Testis (tissue), 3 donors: ENCODE results near the gene ELANE. TPM values are rescaled to one million over a fixed set of nuclear protein-coding genes. Genes with fewer than 3 reads are reported as not detected.
A peak's percentile ranks its signal among the peaks of the same experiment; 100 is the strongest.

ENCODE experiments used
- DNase-seq: peaks from one replicate; pipeline ENCODE4 v3.0.0-alpha.2; 2019
- H3K27ac ChIP-seq, 2 donors: fragments of 200-600 bp; sonication (generic); one replicate each; pipeline ENCODE4 v1.5.1; 2019
- H3K27me3 ChIP-seq: fragments of 200-600 bp; sonication (generic); one replicate; pipeline ENCODE4 v1.5.1; 2019
- H3K36me3 ChIP-seq: fragments of 200-600 bp; sonication (generic); one replicate; pipeline ENCODE4 v1.5.1; 2017; ENCODE audit warnings: low read depth; ENCODE audit errors: missing control alignments
- H3K4me1 ChIP-seq: fragments of 200-600 bp; sonication (generic); one replicate; pipeline ENCODE4 v1.5.1; 2019
- H3K4me3 ChIP-seq, 2 donors: fragments of 200-600 bp; sonication (generic); one replicate each; pipeline ENCODE4 v1.5.1; 2017 to 2019
- H3K9me3 ChIP-seq: fragments of 200-600 bp; sonication (generic); one replicate; pipeline ENCODE4 v1.5.1; 2017
- CTCF ChIP-seq, 3 experiments: fragments of 450-650 bp in 2 of 3; fragments of 200-600 bp in 1 of 3; sonication (generic) in 1 of 3; IDR thresholded peaks; one replicate each; pipeline ENCODE4 v1.5.1; 2016 to 2019; ENCODE audit warnings: antibody characterized with exemption in 3 of 3, mild to moderate bottlenecking in 2 of 3, moderate library complexity in 1 of 3
- POLR2A ChIP-seq: fragments of 450-650 bp; IDR thresholded peaks from one replicate; pipeline ENCODE4 v1.6.1; 2017; ENCODE audit warnings: antibody characterized with exemption, mild to moderate bottlenecking, moderate library complexity
- WGBS, 2 donors: methylation state at CpG; one replicate each; pipeline ENCODE4 v1.1.5; 2018; 5-methylcytosine and 5-hydroxymethylcytosine counted together
- intact Hi-C: fragments of 100-400 bp; cut with DNase I; formaldehyde crosslinking; loops from one replicate; pipeline ENCODE4 v1.15.1; 2023; ENCODE audit warnings: low total_unique reads
- polyA plus RNA-seq: library from polyadenylated mRNA; stranded (reverse); fragments of 350-450 nt; fragmentation: Illumina TruSeq; extraction: RNeasy Lipid Tissue Mini Kit (QIAGEN cat#74804); gene quantifications from one replicate; pipeline ENCODE4 v1.2.3, GENCODE V29; 2014; ENCODE audit warnings: low read depth, low replicate concordance; ENCODE audit not compliant: insufficient read depth
- total RNA-seq, 2 donors: library from RNA; depleted of rRNA; stranded (reverse); fragments of >200 nt; gene quantifications; one replicate each; pipeline ENCODE4 v1.2.3, GENCODE V29; 2016

The ELANE gene
- total and polyA plus RNA-seq, 3 donors from 2014 or later: 0.50 to 0.74 TPM; not detected in 1

DNA sequence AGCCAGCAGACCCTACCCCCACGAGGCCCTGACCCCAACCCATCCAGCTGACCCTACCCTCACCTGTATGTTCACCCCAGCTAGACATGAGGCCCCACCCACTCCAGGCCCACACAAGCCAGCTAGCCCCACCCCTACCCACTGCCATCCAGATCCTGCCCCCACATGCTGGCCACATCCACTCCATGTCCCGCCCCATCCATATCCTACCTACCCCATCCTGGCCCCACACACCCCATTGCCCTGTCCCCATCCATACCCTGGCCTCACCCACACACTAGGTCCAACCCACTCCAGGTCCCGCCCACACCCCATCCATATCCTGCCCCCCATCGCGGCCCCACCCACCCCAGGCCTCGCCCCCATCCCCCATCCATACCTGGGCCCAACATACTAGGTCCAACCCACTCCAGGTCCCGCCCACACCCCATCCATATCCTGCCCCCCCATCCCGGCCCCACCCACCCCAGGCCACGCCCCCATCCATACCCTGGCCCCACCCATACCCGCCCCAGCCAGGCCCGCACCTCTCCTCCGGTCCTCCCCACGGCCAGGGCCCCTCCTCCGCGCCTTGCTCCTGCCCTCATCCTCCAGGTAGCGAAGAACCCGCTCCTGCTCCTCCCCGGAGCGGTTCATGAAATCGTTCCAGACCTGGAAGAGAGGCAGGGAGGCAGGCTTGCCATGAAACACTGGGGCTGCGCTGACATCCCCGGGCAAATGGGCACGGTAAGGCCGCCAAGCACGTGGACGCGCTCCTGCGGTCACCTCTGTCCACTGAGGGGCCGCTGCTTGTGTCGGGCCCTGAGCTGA lies 48.4 kb downstream of the ELANE start:
- no peaks in the 10 kb centered on the region for H3K27me3 ChIP-seq
- intact Hi-C loops: no loop called here
- H3K4me1 ChIP-seq: no peaks in the 10 kb centered on the region
- peak; percentile 38 for DNase-seq
- no peak overlapping the region for H3K27ac ChIP-seq
- no peaks in the 10 kb centered on the region for H3K36me3 ChIP-seq
- H3K4me3 ChIP-seq: no peak overlapping the region
- 71 to 73% methylated on average over 12 to 30 of the region's 30 CpGs for WGBS, 2 donors
- H3K9me3 ChIP-seq: no peaks in the 10 kb centered on the region
- no peak for TF ChIP-seq CTCF (IDR thresholded peaks at IDR 0.05)
- no peak for TF ChIP-seq POLR2A

GRCh38 chr19:901216-902092 lies 49.4 kb downstream of the ELANE start:
- Histone ChIP-seq H3K27ac (no peak overlapping the region), H3K4me1 (no peaks in the 10 kb centered on the region), H3K4me3 (no peak overlapping the region), H3K9me3 (no peaks in the 10 kb centered on the region), H3K36me3 (no peaks in the 10 kb centered on the region), H3K27me3 (no peaks in the 10 kb centered on the region)
- intact Hi-C loops: no loop called here
- TF ChIP-seq POLR2A (no peak), CTCF (IDR thresholded peaks at IDR 0.05) (no peak)
- DNase-seq: no peak
- 86 to 87% methylated on average over 19 to 26 of the region's 27 CpGs for WGBS, 2 donors

- Histone ChIP-seq H3K9me3 (no peaks in the 10 kb centered on the region), H3K4me3 (no peak overlapping the region), H3K27ac (no peak overlapping the region), H3K4me1 (no peaks in the 10 kb centered on the region), H3K36me3 (no peaks in the 10 kb centered on the region), H3K27me3 (no peaks in the 10 kb centered on the region)
- no peak for DNase-seq
- intact Hi-C loops: no loop called here
- 81 to 89% methylated on average over 4 to 6 of the region's 7 CpGs for WGBS, 2 donors
- no peak for TF ChIP-seq CTCF (IDR thresholded peaks at IDR 0.05)
- no peak for TF ChIP-seq POLR2A
These were observed 49.9 kb downstream of the ELANE start for GRCh38 chr19:902093-902370.

DNA sequence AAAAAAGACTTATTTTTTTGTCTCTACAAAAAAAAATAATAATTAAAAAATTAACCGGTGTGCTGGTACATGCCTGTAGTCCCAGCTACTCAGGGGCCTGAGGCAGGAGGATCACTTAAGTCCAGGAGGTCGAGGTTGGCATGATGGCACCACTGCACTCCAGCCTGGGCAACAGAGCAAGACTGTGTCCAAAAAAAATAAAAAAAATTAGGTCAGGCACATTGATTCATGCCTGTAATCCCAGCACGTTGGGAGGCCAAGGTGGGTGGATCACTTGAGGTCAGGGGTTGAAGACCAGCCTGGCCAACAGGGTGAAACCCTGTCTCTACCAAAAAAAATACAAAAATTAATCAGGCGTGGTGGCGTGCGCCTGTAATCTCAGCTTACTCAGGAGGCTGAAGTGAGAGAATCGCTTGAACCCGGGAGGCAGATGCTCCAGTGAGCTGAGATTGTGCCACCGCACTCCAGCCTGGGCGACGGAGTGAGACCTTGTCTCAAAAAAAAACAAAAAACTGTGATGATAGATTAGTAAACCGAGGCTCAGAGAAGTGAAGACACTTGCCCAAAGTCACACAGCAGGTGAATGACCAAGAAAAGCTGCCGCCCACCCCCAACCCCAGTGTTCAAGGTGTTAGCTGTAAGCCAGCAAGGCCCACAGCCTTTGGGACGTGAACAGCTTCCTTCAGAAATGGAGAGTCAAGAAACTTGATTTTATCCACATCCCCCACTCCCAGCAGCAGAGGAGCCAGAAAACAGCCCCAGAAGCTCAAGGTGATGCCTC lies 50.5 kb downstream of the ELANE start:
- H3K4me3 ChIP-seq: no peak overlapping the region
- H3K27ac ChIP-seq: no peak overlapping the region
- H3K27me3 ChIP-seq: no peaks in the 10 kb centered on the region
- H3K9me3 ChIP-seq: no peaks in the 10 kb centered on the region
- intact Hi-C loops: no loop called here
- no peaks in the 10 kb centered on the region for H3K4me1 ChIP-seq
- TF ChIP-seq POLR2A: no peak
- 90 to 92% methylated on average over 14 of the region's 14 CpGs for WGBS, 2 donors
- no peaks in the 10 kb centered on the region for H3K36me3 ChIP-seq
- DNase-seq: no peak

- H3K27ac ChIP-seq: no peak overlapping the region
- H3K4me3 ChIP-seq: no peak overlapping the region
- H3K4me1 ChIP-seq: no peaks in the 10 kb centered on the region
- H3K9me3 ChIP-seq: no peaks in the 10 kb centered on the region
- TF ChIP-seq POLR2A: no peak
- no peak for TF ChIP-seq CTCF (IDR thresholded peaks at IDR 0.05)
- 75 to 85% methylated on average over 12 to 32 of the region's 32 CpGs for WGBS, 2 donors
- H3K36me3 ChIP-seq: no peaks in the 10 kb centered on the region
- DNase-seq: no peak
- intact Hi-C loops: no loop called here
- no peaks in the 10 kb centered on the region for H3K27me3 ChIP-seq
These were observed 51.2 kb downstream of the ELANE start for GRCh38 chr19:903266-903797.
